ENCODE results near the gene PHF2. TPM values are rescaled to one million over a fixed set of nuclear protein-coding genes. Genes with fewer than 3 reads are reported as not detected.

PHF2 gene
- total RNA-seq, 1 donor from 2014 or later, result 23.0 TPM

DNA sequence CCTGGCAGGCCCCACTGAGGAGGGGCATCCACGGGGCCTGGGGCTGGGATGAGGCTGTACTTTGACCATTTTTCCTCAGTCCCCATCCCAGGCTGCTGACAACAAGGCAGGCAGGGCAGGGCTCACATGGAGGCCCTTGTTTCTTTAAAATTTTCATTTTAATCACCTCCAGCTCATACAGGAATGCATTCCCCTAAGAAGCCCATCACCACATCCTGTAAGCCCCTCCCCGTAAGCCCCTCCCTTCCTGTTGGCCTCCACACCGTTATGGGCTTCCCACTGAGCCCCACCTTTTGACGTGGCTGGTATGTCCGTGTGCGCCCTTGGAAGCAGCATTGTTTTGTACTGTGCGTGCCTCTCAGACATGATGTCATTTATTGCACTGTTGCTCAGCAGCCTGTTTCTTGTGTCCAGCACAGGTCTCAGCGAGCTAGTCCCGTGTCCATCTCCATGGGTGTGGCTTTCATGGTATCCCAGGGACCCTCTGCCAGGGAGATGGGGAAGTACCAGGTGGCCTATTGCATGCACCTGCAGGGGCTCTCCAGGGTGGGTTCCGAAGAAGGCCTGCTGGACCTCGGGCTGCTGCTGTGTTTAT is 22.4 kb downstream of the PHF2 start:
- DNase-seq (ENCODE audit: low spot score), result peak; percentile 62

DNA sequence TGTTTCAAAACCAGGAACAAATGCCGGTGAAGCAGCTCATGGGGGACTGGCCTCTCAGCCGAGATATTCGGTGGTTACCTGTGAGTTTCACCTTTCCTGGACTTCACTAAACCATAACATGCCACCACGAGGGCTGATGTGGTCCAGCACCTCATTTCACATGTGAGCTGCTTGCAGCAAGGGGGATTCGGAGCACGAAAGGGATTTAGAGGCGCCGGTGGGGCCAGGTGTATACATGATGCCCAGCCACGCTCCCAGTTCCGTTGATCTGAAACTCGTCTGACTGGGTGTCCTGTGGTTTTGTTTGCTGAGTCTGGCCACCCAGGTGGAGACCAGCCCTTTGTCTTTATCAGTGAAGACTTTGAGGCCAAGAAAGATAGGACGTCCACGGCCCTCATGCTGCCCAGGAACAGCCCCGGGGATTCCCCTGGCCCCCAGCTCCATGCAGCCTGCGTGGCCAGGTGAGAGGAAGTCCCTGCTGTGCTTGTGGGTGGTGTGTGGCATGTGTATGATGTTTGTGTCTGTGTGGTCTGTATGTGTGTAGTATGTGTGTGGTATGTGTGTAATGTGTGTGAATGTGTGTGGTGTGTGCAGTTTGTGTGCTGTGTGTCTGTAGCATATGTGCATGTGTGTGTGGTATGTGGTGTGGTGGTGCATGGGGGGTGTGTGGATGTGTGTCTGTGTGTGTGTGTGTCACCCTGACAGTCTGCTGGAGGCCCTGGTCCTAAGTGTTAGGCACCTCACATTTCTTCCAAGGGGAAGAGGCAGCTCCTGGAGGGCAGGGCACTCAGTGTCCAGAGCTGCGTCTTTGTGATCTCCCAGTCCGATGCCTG is 23.4 kb downstream of the PHF2 start:
- peak; percentile 53 for DNase-seq (ENCODE audit: low spot score)

DNA sequence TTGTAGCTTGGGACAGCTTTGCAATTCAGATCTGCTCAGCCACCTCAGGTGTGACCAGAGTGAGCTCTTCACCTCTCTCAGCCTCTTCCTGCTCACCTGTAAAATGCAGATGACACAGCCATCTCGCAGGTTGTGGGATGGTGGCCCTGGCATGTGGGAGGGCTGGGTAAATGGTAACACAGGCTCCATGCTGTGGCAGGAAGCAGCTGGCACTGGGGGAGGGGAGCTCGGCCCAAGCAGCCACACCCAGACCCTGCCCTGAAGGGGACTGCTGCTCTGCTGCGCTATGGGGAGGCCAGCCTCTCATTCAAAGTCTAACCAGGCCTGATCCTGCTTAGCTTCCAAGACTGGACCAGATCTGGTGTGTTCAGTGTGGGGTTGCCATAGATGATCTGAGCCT is 24.1 kb downstream of the PHF2 start:
- peak; percentile 73 for DNase-seq (ENCODE audit: low spot score)

DNA sequence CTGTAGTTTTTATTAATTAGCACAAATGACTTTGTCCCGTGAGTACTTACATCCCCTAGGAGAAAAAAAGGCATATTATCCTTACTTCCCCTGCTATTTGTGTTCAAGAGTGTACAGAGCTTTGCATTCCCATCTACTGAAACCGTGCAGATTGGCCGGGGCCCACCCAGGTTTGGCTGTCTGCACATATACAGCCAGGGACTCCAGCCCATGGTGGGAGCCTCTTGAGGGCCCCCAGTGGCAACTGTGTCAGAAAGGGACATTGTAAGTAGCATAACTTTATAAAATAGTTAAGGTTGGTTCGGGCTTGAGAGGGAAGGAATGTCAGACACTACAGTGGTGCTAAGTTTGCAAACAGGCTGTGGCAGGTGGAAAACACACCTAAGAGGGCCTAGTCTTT is 24.7 kb downstream of the PHF2 start:
- no peak for DNase-seq (ENCODE audit: low spot score)

DNA sequence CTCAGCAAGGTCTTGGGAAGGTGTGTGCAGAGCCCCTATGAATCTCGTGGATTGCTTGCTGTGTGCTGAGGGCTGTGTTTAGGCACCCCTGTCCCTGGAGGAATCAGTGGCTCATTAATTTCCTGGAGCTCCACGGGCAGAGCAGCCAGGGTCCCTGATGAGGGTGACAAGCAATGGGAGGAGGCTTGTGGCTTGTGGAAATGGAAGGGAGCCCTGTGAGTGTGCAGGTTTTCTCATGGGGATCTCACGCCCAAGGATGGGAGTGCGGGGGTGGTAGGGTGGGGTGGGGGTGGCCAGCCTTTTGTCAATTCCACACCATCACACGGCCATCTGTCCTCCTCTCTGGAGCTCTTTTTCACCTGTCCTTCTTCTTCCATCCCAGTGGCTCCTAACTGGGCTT is 25.3 kb downstream of the PHF2 start:
- DNase-seq (ENCODE audit: low spot score), result peak; percentile 69

DNA sequence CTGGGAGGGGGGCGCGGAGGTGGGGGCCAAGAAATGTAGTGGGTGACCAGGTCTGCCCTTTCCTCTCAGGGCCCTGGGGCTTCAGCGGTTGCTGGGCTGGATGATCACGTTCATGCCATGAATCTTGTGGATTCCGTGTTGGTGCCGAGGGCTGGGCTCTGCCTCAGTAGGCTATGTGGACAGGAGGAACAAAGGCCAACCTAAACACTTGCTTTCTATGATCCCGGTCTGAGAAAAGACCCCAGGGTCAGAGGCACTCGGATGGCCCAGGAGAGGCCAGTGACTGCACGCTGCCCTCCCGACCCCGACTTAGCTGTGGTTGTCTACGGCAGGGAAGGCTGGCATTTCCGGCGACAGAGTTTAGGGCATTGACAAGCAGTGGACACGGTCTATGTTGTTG is 26.6 kb downstream of the PHF2 start:
- peak; percentile 86 for DNase-seq (ENCODE audit: low spot score)

DNA sequence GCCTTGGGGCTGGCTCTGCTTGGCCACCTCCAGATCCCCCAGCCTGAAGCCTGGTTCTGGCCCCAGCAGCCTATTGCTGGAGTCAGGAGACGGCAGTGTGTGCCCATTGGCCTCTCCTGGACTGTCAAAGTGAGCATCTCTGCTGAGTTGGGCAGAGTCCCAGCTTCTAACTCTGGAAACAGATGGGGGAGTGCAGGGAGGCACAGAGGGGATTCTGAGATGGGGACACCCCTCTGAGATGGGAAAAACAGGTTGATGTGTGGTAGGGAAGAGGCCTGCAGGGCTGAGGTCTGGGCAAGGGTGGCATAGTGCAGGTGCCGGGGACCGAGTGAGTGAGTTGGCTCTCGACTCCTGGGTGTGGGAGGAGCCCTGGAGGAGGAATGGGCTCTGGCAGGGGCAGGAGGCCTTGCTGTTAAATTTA is 27.5 kb downstream of the PHF2 start:
- DNase-seq (ENCODE audit: low spot score), result no peak

DNA sequence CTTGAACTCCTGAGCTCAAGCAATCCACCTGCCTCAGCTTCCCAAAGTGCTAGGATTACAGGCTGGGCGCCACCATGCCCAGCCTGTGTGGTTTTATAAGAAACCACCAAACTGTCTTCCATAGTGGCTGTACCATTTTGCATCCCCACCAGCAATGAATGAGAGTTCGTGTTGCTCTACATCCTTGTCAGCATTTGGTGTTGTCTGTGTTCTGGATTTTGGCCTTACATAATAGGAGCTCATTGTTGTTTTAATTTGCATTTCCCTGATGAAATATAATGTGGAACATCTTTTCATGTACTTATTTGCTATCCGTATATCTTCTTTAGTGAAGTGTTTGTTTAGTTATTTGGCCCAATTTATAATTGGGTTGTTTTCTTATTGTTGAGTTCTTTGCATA is 29.8 kb downstream of the PHF2 start:
- DNase-seq (ENCODE audit: low spot score), result no peak

DNA sequence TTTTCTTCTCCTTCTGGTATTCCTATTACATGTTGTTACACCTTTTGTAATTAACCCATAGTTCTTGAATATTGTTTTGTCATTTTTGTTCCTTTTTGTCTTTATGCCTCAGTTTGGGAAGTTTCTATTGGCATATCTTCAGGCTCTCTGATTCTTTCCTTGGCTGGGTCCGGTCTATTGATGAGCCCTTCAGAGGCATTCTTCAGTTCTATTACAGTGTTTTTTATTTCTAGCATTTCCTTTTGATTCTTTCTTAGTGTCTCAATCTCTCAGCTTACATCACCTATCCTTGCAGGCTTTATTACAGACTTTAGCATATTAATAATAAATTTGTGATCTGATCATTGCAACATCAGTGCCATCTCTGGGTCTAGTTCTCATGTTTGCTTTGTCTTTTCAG is 33.8 kb downstream of the PHF2 start:
- DNase-seq (ENCODE audit: low spot score), result no peak

DNA sequence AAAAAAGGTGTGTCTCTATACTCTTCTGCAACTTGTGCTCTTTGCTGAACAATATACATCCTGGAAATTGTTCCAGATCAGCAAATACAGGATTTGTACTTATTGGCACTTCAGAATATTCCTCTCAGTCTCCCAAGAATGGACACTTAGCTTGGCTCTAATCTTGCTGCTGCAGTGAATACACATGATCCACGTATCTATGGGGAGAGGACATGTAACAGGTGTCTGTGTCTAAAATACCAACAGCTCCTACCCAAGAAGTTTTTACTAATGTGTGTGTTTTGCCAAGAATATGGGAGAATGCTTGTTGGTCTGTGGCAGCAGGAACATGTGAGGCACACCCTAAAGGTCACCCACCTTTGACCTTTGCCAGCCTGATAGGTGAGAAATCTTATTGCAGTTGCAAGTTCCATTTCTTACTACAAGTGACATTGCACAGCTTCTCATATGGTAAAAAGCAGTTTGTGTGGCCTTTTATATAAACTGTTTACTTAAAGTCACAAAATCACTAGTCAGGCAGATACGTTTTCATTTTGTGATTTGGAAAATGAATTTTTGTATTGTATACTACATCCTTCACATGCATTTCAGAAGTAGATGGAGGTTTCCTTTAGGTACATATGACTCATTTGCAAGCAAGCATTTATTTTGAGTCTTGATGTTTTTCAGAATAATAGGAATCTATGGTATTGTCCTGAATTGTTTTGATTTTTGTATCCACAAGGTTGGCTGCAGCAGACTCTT is 35.8 kb downstream of the PHF2 start:
- no peak for DNase-seq (ENCODE audit: low spot score)

DNA sequence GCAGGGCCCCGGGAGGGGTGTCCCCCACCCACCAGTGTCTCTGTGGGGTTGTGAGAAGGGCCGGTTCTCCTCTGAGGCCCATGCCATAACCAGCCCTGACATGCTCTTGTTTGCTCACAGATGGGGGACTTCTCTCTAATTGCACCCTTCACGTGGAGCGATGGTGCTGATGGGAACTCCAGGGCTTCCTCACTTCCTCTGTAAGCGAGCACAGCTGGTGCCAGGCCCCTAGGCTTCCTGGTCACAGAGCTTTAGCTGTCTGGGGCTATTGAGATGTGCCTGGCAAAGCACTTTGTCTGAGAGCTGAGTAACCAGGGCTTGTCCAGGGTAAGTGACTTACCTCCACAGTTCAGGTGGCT is 36.4 kb downstream of the PHF2 start:
- DNase-seq (ENCODE audit: low spot score), result peak; percentile 28

DNA sequence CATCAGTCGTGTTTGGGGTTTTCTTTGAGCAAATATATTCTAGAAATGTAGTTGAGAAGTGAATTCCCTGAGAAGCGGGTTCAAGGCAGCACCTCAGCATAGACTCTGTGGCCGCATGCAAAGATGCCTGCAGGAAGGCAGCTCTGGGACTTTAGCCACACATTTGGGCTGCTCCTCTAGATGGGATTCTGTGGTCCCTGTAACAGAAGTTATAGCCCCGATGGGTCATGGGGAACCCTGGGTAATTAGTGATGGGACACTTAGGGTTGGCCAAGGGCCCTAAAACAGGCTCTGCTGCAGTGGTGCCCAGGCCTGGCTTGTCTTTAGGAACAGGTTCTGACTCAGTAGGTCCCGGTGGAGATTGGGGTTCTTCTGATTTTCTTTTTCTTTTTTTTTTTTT is 36.8 kb downstream of the PHF2 start:
- peak; percentile 78 for DNase-seq (ENCODE audit: low spot score)

DNA sequence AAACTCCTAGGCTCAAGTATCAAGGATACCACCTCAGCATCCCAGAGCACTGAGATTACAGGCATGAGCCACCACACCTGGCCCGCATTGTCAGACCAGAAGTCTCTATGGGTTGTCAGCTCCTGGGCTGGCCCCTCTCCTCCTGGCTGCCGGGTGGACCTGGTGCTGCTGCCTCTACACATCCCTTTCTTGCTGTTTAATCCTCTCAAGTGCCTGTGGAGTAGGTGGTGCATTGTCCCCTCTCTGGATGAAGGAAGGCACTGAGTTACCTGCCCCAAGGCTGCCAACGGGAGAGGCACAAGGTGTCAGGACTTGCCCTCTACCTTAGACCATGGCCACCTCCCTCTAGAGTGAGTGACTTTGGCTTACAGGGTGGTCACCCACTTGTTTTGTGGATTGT is 37.4 kb downstream of the PHF2 start:
- peak; percentile 69 for DNase-seq (ENCODE audit: low spot score)

DNA sequence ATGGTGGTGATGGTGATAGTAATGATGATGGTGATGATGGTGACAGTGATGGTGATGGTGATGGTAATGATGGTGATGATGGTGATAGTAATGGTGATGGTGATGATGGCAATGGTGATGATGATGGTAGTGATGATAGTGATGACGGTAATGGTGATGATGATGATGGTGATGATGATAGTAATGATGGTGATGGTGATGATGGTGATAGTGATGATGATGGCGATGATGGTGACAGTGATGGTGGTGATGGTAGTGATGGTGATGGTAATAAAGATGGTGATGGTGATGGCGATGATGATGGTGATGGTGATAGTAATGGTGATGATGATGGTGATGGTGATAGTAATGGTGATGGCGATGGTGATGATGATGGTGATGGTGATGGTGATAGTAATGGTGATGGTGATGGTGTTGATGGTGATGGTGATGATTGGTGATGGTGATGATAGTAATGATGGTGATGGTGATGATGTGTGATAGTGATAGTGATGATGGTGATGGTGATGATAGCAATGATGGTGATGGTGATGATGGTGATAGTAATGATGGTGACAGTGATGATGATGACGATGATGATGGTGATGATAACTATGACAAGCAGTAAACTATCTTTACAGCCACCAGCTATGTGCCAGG is 38.6 kb downstream of the PHF2 start:
- no peak for DNase-seq (ENCODE audit: low spot score)

DNA sequence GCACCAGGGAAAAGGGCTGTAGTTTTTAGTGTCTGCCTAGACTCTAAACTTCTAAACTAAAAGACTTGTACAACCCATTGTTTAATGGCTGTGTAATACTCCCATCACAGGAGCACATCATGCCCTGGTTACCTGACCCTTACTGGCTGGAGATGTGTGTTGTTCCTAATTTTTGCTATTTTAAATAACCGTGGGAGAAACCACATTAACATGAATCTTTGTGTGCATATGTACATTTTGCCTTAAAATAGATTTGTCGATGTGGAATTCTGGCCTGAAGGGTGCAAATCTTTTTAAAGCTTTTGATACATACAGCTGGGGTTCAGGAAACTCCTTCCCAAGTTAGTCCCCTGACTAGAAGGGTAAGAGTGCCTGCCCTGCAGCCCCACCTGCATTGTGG is 39.7 kb downstream of the PHF2 start:
- no peak for DNase-seq (ENCODE audit: low spot score)

DNA sequence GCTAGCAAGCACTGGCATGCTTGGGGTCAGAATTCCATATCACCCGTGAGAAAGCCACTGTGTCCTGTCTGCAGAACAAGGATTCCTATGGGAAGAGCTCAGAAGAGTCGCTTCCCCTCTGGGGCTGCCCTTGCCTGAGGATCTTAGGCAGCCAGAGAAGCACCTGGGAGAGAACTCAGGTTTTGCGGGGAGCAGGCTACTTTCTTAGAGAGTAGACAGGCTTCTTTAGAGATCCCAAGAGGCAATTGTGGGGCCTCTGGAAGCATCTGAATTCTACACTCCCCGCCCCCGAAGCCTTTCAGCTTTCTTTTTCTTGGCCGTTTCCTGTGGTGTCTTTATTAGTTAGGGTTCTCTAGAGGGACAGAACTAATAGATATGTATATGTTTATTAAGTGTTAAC is 40.9 kb downstream of the PHF2 start:
- DNase-seq (ENCODE audit: low spot score), result no peak

DNA sequence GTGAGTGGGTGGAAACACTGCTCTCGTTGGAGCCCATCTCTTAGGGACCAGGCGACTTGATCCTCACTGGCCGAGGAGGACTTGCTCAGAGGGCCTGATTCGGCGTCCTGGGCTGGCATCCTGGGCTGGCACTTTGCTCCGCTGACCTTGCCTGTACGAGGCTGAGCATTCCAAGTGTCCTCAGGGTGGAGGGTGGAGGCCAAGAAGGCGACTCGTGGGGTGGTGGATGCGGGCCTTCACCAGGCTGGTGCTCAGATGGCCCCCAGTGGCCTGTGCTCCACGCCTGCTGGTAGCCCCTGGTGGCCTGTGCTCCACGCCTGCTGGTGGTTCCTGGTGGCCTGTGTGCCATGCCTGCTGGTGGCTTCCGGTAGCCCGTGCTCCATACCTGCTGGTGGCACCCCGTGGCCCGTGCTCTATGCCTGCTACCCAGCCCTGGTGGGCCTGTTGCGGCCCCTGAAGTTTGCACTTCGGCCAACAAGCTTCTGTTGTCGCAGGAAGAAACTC is 42.9 kb downstream of the PHF2 start:
- DNase-seq (ENCODE audit: low spot score), result no peak

DNA sequence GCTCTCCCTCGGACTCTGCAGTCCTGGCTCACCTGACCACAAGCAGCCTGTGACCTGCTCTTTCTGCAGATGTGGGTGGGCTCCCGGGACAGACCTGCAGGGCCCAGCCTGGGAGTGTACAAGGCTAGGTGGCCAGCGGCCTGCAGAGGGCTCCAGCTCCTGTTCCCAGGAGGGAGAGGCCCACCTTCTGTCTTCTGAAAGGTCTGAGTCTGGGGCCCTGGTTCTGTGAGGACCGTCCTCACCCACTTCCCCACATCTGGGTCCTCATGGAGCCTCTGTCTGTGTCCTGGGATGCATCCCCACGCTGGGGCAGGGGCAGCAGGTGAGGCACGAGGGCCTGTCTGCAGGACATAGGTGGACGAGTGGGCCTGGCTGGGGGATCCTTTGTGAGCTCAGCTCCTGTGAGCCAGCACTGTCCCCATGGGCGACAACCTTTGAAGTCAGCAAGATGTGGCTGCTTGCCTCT is 43.7 kb downstream of the PHF2 start:
- no peak for DNase-seq (ENCODE audit: low spot score)

DNA sequence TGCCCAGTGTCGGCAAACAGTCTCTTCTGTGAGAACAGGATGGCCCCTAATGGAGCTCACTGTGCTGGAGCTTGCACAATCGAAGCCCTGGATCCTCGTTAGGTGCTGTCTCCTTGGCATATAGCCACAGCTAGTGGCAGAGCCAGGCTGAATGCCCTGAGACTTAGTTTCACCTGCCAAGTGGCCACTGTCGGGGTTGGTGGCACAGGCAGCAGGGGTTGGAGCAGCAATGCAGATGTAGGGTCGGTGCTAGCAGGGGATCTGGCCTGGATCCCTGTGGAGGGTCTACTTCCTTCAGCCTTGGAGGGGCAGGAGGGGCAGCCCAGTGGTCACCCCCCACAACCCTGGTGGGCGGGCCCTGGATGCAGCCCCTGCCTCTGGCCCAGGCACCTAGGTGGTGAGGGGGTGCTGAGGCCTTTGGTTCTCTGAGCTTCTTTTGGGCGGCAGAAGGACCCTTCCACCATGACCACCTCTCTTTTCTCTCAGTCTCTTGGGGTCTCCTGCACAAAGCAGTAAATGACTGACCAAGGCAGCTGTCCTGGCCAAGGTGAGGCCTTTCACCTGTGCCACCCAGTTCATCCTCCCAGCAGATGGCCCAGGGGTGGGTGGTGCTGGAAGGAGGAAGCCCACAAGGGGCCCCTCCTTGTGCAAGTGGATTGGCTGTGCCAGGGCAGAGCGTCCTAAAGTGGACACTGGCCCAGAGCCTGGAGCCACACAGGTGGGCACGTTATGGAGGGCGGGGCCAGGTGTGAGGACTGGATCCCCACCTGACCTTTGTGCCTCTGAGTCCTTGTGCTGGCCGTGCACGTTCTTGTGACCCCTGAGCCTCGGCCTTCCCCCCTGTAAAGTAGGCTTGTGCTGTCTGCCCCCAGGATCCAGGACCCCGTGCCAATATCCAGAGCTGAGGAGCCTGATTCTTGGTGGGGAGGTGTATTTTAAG is 44.8 kb downstream of the PHF2 start:
- DNase-seq (ENCODE audit: low spot score), result no peak

DNA sequence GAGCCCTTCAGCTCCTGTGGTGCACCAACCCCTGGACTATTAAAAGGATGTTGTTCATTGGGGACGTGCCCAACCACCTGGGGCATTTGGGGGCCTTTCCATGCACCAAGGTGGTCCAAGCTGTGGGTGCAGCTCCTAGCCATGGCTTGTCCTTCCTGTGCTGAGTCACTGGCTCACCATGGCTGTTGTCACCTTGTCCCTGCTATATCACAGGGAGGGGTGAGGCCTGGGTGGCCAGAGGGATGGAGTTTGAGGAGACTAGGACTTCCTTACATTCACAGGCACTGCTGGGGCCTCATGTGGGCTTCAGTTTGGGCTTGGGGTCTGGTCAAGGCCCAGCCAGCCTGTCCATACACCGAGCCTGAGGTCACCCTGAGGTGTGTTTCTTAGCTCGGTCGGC is 45.5 kb downstream of the PHF2 start:
- no peak for DNase-seq (ENCODE audit: low spot score)

DNA sequence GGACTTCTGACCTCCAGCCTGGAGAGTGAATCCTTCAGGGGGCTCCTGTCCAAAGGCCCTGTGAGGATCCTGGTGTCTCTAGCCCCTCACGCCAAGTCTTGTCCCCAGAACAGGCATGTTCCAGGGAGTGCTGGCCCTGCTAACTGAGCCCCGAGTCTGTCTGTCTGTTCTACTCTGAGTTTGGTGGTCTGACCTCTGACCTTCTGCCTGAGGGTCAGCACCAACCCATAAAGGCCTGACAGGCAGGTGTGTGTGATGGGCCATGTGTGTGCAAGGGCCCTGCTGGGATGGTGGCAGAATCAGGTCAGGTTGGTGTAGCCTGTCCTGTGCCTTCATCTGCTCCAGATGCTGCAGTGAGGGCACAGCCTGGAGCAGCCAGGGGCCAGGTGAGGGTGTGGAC is 46.3 kb downstream of the PHF2 start:
- no peak for DNase-seq (ENCODE audit: low spot score)
